ENCODE measurements around the gene GATA2.

The GATA2 gene

GRCh38 chr3:128498127-128498626, 5.2 kb upstream of the GATA2 start:
- TF ChIP-seq CTCF (IDR thresholded peaks at IDR 0.05; ENCODE audit: extremely low read depth, insufficient read depth, missing control alignments), result no peak
- in situ Hi-C loops (cut with MboI; ENCODE audit: low pct_unique_long_range_greater_than_20kb, low sequenced_read_pairs, unreplicated experiment), result loop anchor here (25.0 kb wide), 1 partner anchor 411 kb away; no protein-coding TSS in a partner anchor
- DNase-seq (ENCODE audit: low spot score), result no peak

GRCh38 chr3:128497305-128498126, 4.5 kb upstream of the GATA2 start:
- in situ Hi-C loops (cut with MboI; ENCODE audit: low pct_unique_long_range_greater_than_20kb, low sequenced_read_pairs, unreplicated experiment), result loop anchor here (25.0 kb wide), 1 partner anchor 410 kb away; no protein-coding TSS in a partner anchor
- peak; percentile 87 for DNase-seq (ENCODE audit: low spot score)
- TF ChIP-seq CTCF (IDR thresholded peaks at IDR 0.05; ENCODE audit: extremely low read depth, insufficient read depth, missing control alignments), result peak; percentile 85

- TF ChIP-seq CTCF (IDR thresholded peaks at IDR 0.05; ENCODE audit: extremely low read depth, insufficient read depth, missing control alignments), result no peak
- DNase-seq (ENCODE audit: low spot score), result no peak
- in situ Hi-C loops (cut with MboI; ENCODE audit: low pct_unique_long_range_greater_than_20kb, low sequenced_read_pairs, unreplicated experiment), result loop anchor here (25.0 kb wide), 1 partner anchor 409 kb away; no protein-coding TSS in a partner anchor
Measured at GRCh38 chr3:128496602-128497304, 3.8 kb upstream of the GATA2 start.

GRCh38 chr3:128496019-128496601, 3.1 kb upstream of the GATA2 start:
- no peak for DNase-seq (ENCODE audit: low spot score)
- in situ Hi-C loops (cut with MboI; ENCODE audit: low pct_unique_long_range_greater_than_20kb, low sequenced_read_pairs, unreplicated experiment), result loop anchor here (25.0 kb wide), 1 partner anchor 409 kb away; no protein-coding TSS in a partner anchor
- TF ChIP-seq CTCF (IDR thresholded peaks at IDR 0.05; ENCODE audit: extremely low read depth, insufficient read depth, missing control alignments), result no peak

GRCh38 chr3:128495435-128495970, 2.5 kb upstream of the GATA2 start:
- TF ChIP-seq CTCF (IDR thresholded peaks at IDR 0.05; ENCODE audit: extremely low read depth, insufficient read depth, missing control alignments), result no peak
- in situ Hi-C loops (cut with MboI; ENCODE audit: low pct_unique_long_range_greater_than_20kb, low sequenced_read_pairs, unreplicated experiment), result loop anchor here (25.0 kb wide), 1 partner anchor 408 kb away; no protein-coding TSS in a partner anchor
- no peak for DNase-seq (ENCODE audit: low spot score)

- no peak for TF ChIP-seq CTCF (IDR thresholded peaks at IDR 0.05; ENCODE audit: extremely low read depth, insufficient read depth, missing control alignments)
- in situ Hi-C loops (cut with MboI; ENCODE audit: low pct_unique_long_range_greater_than_20kb, low sequenced_read_pairs, unreplicated experiment), result loop anchor here (25.0 kb wide), 1 partner anchor 407 kb away; no protein-coding TSS in a partner anchor
- DNase-seq (ENCODE audit: low spot score), result no peak
Measured at GRCh38 chr3:128494367-128494650, 1.3 kb upstream of the GATA2 start.

Data from GM13977 (cell line).